Measurements from ENCODE around the gene CCDC102B.
"Not testable (repeated sequence)": the region's sequence is repeated elsewhere in the genome, so short reads cannot be mapped to it uniquely, and the experiment has no call there.

Gene CCDC102B

GRCh38 chr18:68909579-68909978 lies 111.7 kb downstream of the CCDC102B start:
- DNase-seq (ENCODE audit: low spot score): no peak

- DNase-seq (ENCODE audit: low spot score): no peak
Measured at GRCh38 chr18:68915061-68915460, 117.2 kb downstream of the CCDC102B start.

- DNase-seq (ENCODE audit: low spot score): no peak
Measured at GRCh38 chr18:68916734-68917133, 118.9 kb downstream of the CCDC102B start.

- no peak for DNase-seq (ENCODE audit: low spot score)
Measured at GRCh38 chr18:68918216-68918615, 120.3 kb downstream of the CCDC102B start.

- no peak for DNase-seq (ENCODE audit: low spot score)
Measured at GRCh38 chr18:68919900-68920299, 122.0 kb downstream of the CCDC102B start.

- DNase-seq (ENCODE audit: low spot score): no peak
Measured at GRCh38 chr18:68922392-68922791, 124.5 kb downstream of the CCDC102B start.

- no peak for DNase-seq (ENCODE audit: low spot score)
Measured at GRCh38 chr18:68925268-68925667, 127.4 kb downstream of the CCDC102B start.

GRCh38 chr18:68928762-68929675 lies 131.1 kb downstream of the CCDC102B start:
- no peak for DNase-seq (ENCODE audit: low spot score)

- no peak for DNase-seq (ENCODE audit: low spot score)
Measured at GRCh38 chr18:68935686-68936085, 137.8 kb downstream of the CCDC102B start.

GRCh38 chr18:68937029-68937599 lies 139.2 kb downstream of the CCDC102B start:
- DNase-seq (ENCODE audit: low spot score): no peak

- no peak for DNase-seq (ENCODE audit: low spot score)
Measured at GRCh38 chr18:68940039-68940438, 142.2 kb downstream of the CCDC102B start.

- no peak for DNase-seq (ENCODE audit: low spot score)
Measured at GRCh38 chr18:68940754-68941153, 142.9 kb downstream of the CCDC102B start.

GRCh38 chr18:68942230-68942629 lies 144.3 kb downstream of the CCDC102B start:
- no peak for DNase-seq (ENCODE audit: low spot score)

- not testable (repeated sequence) for DNase-seq (ENCODE audit: low spot score)
Measured at GRCh38 chr18:68943861-68944260, 146.0 kb downstream of the CCDC102B start.

GRCh38 chr18:68944330-68944729 lies 146.4 kb downstream of the CCDC102B start:
- DNase-seq (ENCODE audit: low spot score): no peak

- no peak for DNase-seq (ENCODE audit: low spot score)
Measured at GRCh38 chr18:68944826-68945225, 146.9 kb downstream of the CCDC102B start.

- no peak for DNase-seq (ENCODE audit: low spot score)
Measured at GRCh38 chr18:68948622-68949021, 150.7 kb downstream of the CCDC102B start.

- DNase-seq (ENCODE audit: low spot score): no peak
Measured at GRCh38 chr18:68954738-68955137, 156.9 kb downstream of the CCDC102B start.

GRCh38 chr18:68956650-68957049 lies 158.8 kb downstream of the CCDC102B start:
- no peak for DNase-seq (ENCODE audit: low spot score)

- DNase-seq (ENCODE audit: low spot score): no peak
Measured at GRCh38 chr18:68960355-68960754, 162.5 kb downstream of the CCDC102B start.

GRCh38 chr18:68962623-68963022 lies 164.7 kb downstream of the CCDC102B start:
- DNase-seq (ENCODE audit: low spot score): no peak

- no peak for DNase-seq (ENCODE audit: low spot score)
Measured at GRCh38 chr18:68965817-68966216, 167.9 kb downstream of the CCDC102B start.

GRCh38 chr18:68969027-68969426 lies 171.1 kb downstream of the CCDC102B start:
- no peak for DNase-seq (ENCODE audit: low spot score)

- no peak for DNase-seq (ENCODE audit: low spot score)
Measured at GRCh38 chr18:68972176-68972575, 174.3 kb downstream of the CCDC102B start.
